Stimulated activated CD4-positive, alpha-beta T cell treated with anti-CD3 and anti-CD28 coated beads, Interleukin-15, amount 100 ng/mL, for 1 hour (primary cell): ENCODE measurements around the gene CAMK2G.
"Not testable (repeated sequence)": the region's sequence is repeated elsewhere in the genome, so short reads cannot be mapped to it uniquely, and the experiment has no call there.

ENCODE experiments used
- DNase-seq, 2 donors: peaks; one replicate each; pipeline ENCODE4 v3.0.0-alpha.2; 2020; ENCODE audit warnings: low read depth in 1 of 2, low spot score in 1 of 2

The CAMK2G gene

DNA sequence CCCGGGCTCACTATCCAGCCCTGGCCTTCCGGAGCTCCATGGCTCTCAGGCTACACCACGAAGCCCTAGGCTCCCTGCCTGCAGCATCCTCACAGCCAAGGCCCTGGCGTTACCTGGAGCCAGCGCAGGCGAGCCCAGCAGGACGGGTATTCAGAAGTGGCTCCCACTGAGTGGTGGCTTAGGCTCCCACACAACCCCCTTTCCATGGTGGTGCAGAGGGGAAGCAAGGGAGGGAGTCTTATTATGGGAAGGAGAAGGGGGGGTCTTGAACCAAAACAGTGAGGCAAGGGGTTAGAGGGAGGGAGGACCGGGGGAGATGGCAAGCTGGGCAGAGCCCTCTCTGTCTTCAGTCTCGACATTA lies 33.3 kb downstream of the CAMK2G start:
- no peak for DNase-seq

DNA sequence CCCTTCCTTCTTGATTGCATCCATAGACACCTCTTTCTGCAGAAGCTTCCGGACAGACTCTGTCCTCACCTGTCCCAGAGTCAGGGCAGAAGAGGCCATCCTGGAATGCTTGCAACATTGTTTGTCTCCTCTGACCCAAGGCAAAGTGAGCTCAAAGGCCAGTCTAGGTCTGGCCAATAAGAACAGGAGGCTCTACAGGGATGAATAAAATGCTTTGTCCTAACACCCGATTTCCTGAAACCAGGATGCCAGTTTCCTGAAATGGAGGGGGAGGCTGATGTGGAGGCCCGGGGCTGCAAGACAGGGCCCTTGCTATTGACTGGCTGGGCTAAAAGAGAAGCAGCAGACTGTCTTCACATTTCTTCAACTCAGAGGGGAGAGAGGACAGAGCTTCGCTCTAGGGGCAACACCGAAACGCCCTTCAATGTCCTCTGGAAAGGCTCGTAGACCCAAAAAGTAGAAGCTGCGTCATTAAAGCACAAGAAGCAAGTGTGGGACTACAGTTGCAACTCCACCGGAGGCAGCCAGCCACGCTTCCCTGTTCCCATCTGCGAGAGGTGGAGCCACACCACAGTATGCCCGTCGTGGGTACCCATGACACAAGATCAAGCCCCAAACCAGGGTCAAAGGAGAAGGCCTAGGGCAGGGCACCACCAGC lies 33.8 kb downstream of the CAMK2G start:
- no peak for DNase-seq

DNA sequence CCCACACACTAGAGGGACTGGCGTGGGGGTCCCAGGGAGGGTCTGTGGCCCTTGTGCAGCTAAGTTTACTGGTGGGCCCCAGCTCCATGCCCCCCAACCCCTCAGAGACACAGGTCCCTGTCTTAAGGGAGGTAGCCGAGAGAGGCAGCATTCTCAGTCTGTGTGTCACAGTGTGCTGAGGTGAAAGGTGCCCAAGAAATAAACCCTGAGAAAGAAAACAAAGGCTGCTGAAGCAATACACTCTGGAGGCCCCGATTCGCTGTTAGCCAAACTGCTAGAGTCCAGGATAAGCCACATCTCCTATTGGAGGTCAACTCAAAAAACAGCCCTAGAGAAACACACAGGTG lies 34.3 kb downstream of the CAMK2G start:
- DNase-seq, result no peak

DNA sequence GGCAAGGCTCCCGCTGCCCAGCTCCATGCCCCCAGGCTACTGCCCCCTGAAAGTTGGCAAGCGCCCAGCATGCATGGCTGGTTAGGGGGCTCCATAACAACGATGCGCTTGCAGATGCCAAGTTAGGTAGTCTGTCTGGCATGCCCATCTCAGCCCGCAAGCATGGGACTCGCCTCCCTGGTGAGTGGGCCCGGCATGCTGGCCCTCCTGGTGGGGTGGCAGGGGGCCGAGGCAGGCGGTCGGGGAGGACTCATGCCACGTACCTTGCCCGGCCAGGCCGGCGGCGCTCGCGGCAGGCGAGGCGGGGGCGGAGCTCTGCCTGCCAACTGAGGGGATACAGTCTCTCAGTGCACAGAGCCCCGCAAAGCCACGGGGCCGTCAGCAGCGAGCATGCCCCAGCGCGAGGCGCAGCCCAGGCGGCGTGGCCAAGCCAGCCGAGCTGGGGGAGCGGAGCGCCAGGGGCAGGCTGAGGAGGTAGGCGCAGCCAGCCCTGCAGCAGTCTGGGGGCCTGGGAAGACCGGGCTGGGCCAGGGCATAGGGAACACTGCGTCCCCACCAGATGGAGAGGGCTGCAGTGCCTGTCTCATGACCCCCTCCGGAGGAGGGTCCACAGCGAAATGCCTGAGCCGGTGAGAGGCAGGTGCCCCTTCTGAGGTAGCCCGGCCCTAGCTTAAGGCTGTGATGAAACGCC lies 34.9 kb downstream of the CAMK2G start:
- DNase-seq, result no peak

DNA sequence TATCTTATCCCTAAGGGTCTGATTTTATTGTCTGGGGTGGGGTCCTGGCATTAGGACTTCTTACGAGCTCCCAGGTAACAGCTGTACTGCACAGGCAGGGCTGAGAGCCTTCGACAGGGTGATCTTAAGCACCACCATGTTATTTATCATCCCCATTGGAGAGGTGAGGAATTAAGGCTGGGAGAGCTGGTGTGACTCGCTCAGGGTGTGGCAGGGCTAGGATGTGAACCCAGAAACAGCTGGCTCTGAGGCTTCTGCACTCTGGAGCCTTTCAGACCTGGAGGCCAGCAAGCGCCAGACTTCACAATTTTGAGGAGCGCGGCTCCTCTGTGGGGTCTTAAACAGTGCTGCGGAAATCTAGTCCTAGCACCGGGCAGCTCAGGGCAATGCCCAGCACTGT lies 35.5 kb downstream of the CAMK2G start:
- no peak for DNase-seq

DNA sequence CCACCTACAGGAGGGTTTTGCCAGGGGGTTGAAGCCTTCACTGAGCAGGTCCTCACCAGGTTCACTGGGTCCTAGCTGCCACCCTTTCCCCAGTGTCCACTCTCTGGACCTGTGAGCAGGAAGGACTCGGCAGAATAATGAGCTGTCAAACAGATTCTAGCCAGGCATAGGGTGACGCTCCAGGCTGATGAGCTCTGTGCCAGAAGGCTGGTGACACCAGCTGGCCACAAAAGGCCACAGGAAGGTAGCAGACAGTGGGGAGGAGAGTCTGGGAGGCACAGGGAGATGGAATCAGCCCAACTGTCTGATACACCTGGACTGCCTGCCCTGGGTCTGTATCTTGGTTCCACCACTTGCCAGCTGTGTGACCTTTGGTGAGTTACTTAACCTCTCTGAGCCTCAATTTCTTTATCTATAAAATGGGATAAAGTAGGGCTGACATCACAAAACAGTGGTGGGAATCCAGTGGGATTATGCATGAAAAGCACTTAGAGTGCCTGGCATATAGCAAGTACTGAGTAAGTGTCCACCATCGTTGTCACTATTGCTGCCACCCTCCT lies 36.3 kb downstream of the CAMK2G start:
- DNase-seq, result no peak

DNA sequence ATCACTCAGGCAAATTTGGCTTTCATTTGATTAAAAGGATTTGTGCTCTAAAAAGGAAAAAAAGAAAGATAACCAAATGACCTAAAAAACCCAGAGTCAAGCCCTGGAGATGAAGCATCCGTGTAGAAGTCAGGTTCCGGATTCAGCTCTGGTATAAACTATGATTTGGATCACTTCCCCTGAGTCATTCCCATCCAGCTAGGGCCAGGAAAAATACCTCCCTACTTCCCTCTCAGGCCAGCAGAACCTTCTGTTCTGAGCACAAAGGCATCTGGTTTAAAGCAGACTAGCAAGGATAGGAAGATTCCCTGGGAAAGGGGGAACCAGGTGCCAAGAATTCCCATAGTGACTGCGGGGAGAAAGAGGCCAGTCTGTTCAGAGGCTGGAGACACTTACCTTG lies 37.3 kb downstream of the CAMK2G start:
- no peak for DNase-seq

DNA sequence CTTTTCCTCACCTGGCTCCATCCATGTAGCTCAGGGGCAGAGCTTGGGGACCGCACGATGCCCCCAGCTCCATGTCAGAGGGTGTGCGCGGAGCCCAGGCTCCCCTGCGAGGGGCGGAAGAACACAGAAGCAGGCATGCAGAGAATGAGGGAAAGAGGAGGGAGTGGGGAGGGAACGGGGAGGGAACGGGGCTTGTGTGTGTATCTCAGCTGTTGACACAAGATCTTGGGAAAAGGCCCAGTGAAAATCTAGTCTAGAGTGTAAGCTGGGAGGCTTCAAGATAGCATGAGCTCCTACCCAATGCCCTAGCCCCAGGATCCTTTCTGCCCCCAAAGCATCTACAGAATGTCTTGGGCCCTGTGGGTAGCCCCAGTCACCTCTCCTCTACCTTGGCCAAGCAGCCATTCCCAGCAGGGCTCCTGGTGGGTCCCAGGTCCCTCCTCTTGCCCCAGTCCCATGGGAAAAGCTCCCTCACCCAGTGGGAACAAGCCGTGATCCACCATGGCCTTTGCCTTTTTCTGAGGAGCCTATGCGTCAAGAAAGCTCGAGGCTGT lies 37.9 kb downstream of the CAMK2G start:
- no peak for DNase-seq

DNA sequence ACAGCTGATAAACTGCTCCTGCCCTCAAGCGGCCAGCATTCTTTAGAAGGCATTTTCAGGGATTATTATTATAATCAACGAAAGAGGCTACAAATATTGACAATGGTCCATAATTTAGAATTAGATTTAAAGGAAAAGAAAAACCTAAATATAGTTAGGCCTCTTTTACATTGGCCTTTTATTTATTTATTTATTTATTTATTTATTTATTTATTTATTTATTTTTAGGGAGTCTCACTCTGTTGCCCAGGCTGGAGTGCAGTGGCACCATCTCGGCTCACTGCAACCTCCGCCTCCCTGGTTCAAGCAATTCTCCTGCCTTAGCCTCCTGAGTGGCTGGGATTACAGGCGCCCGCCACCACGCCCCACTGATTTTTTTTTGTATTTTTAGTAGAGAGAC lies 45.3 kb downstream of the CAMK2G start:
- DNase-seq, result not testable (repeated sequence)

DNA sequence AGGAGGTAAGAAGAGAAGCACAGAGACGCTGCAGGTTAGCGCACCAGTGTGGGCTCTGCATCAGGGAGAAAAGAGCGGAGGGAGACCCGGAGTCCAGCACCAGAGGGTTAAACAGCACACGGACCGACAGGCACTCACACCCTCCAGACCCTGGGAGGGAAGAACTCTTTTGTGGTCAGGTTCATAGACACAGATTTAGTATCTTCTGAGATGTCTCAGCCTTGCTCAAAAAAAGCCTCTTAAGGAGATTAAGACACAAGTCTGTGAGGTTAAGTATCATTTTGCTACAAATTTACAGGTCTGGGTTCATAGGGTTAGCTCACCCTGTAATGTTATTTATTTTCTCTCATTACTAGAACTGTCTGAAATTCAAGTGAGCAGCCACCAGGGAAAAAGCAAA lies 46.2 kb downstream of the CAMK2G start:
- no peak for DNase-seq

DNA sequence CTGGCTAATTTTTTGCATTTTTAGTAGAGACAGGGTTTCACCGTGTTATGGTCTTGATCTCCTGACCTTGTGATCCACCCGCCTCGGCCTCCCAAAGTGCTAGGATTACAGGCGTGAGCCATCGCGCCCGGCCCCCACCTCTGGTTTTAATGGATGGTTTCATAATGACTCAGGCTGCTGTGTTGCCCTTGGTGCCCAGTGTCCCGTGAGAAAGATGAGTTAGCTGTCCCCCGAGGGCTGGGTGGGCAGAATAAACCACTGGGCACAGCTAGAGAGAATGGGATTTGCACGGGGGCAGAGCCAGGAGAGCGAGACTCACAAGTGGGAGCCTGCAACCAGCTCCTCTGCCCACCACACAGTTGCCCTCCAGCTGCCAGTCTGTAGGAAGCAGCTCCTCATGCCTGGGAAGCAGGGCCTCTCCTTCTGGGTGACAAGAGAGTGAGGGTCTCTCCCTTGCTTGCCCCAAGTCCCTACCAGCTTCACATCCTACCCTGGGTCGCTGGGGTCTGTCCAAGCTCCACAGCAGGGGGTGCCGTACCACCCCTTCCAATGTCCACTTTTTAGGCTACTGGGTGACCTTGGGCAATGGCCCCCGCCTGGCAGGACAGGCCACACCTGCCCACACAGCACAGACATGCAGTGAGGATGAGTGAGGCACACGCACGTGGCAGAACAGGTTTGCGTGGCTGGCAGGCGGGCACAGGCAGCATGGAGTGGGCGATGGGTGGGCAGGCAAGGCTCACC lies 46.8 kb downstream of the CAMK2G start:
- no peak for DNase-seq

DNA sequence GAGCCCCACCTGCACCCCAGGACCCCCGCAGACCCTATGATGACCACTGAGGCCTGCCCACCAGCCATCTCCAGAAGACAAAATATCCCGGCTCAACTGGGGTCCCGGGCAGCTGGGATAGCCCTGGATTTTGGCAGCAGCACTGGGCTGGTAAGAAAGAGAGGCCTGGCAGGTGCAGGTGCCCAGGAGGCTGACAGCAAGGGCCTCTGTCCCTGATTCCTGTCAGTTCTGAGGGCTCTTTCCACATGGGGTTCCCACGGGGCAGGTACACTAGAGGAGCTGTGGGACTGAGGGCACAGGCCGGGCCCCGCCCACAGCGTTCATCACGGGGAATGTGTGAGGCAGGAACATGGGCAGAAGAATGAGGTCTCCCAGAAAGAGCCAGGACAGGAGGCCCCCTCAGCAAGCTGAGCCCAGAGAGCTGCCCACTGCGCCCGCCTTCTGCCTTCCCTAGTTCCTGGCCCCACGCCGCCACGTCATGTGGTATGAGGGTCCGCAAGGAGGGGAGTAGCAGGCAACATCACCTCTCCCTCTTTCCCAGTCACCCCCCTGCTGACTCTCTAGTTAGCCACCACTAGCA lies 50.1 kb downstream of the CAMK2G start:
- DNase-seq, result no peak

DNA sequence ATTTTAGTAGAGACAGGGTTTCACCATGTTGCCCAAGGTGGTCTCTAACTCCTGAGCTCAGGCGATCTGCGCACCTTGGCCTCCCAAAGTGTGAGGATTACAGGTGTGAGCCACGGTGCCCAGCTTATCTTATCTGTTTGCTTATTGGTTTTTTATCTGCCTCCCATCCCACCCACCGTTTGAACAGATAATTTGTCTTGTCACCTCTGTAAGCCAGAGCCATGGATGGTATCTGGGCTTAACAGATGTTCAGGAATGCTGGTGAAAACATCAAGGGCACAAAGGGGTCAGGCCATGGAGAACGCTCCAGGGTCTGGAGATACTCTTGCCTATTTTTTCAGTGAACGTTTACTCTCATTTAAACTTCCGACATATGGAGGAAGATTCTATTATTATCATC lies 51.0 kb downstream of the CAMK2G start:
- DNase-seq, result no peak

DNA sequence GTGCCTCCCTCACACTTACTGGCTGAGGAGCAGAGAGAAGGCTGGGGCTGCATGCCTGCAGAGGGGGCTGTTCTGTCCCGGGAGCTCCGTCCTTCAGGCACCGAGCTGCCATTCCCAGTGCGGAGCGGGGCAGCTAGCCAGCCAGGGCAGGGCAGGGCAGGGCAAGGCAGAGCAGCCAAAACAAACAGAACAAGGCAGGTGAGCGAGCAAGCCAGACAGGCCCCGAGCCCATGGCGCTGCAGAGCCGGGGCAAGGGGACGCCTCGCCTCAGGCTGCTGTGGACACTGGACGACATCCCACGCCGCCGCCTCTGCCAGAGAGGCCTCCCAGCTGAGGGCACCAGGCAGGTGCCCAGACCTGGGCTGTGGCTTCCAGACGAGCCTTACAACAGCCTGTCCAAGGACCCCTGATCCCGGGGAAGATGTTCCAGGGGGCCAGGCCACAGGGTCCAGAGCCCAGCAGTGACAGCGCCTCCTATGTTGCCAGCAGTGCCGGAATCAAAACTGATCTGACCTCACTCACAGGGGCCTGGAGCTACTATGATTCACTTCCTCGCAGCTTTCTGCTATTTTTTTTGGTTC lies 54.8 kb downstream of the CAMK2G start:
- no peak for DNase-seq

DNA sequence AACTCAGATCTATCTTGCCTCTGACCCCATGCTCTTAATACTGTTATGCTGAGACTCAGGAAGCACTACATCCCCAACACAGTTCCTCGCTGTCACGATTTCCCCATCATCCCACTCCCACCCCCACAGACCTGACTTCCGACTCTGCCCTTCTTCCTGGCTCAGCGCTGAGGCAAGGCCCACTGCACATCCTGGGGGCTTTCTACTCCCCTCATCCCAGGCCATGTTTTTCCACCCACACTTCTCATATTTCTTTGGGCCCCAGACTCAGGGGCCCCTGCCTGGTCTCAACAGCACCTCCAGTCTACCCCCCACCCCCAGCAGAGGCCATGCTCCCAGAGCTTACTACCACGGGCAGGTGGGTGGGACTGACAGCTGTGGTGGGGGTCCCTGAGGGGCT lies 55.3 kb downstream of the CAMK2G start:
- DNase-seq, result no peak

DNA sequence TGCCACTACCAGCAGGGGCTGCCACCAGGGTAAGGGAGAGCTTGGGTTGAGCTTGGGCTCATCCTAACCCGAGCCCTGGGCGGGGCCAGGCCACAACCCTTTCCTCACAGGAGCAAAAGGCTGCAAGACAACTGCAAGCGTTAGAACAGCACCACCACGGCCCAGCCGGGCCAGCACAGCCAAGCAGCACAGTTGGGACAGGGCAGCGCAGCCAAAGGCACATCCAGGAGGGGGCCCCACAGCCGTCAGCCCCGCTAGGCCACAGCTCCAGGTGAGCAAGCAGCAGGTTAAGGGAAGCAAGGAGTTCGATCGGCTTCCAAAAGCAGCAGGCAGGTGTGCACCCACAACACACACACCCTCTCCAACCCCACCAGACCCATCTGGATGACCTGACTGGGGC lies 56.0 kb downstream of the CAMK2G start:
- DNase-seq, result no peak

DNA sequence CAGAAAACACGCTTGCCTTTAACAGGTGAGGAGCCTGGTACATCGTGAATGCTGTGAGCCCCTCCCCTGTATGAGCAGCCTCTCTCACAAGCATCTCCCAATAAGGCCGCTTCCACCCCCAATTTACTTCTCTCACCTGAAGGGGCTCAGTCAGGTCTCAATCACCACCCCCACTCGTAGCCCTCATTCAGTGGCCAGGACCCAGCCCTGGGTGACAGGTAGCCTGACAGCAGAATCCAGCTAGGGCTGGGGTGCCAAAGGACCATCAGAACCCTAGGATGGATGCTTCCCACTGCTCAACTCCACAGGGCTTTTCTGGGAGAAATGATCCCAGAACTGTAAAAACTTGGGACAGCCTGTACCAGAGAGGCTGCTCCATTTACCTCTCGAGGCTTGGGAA lies 56.5 kb downstream of the CAMK2G start:
- no peak for DNase-seq

DNA sequence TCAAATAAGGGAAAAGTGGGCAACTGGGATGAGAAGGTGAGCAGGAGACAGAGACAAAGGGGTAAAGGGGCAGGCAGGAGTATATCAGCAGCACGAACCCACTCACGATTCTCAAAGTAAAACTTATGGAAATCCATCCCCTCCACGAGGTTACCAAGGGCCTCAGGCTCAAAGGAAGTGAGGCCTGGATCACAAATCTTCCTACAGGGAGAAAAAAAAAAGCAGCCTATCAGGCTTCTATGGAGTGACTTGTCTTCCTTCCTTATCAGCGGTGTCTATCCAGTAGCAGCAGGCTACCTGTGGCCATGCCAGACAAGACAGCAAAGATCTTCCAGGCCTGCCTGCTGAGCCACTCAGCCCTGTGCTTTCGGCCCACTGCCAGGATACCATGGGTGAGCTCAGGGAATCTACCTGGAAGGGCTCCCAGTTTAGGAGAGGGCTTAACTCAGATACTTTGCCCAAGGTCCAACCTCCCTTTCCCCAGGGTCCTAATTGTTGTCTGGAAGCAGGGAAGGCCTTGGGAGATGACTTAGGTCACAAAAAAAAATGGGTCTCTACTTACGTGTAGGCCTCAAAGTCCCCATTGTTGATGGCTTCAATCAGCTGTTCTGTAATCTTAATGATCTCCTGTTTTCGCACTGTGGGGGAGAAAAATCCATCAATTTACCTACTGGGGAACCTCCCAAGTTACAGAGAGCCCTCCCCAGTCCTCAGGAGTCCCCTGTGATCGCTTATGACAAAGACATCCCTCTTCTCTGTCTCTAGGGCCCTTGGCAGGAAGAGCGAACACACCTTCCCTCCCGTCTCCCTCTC lies 57.2 kb downstream of the CAMK2G start:
- DNase-seq, result no peak

DNA sequence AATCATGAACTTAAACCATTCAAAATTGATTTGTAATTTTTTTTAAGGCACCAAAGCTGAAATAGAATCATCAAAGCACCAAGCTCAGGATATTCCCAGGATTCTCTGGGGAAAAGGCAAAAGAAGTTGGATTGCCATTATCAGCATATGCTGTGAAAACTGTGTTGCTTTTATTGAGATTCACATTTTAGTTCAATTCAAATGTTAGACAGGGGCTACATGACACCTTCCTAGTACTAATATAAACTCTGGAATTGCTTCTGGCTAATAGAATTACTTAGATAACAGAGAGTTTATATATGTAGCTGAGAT lies 58.7 kb downstream of the CAMK2G start:
- DNase-seq, result no peak

DNA sequence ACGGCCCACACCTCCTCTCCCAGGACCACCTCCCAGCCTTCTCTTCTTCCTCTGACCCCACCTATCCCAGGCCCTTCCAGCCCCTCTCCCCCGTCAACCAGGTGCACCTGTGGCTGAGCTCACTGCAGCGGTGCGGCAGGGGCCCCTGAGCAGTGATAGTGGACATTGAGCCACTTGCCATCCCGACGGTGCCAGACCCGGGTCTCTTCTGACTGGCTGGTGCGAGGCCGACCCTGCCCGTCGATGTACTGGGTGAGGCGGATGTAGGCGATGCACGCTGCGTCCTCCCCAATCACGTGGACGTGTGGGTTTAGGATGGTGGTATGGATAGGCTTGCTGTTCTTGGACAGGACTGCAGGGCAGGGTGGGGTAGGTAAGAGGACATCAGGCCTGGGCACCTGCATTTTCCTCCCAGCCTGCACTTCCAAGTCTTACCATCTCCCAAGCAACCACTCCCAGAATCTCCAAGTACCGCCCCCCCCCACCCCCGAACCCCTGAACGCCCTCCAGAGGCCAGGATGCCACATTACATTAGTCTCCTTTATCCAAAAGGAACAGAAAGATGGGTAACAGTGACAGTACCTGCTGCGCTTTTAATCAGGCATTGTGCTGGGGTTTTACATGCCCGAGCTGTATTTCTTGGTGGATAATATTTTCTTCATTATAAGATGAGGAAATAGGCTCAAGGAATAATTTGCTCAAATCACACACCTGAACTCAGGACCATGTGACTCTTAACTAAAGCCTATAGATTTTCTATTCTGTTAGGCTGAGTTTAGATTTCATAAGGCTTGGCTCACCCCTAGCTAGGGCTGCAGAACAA lies 59.2 kb downstream of the CAMK2G start:
- DNase-seq, result no peak
